Esophagus squamous epithelium (tissue), 5 donors: ENCODE data around the gene CNN1. TPM values are rescaled to one million over a fixed set of nuclear protein-coding genes. Genes with fewer than 3 reads are reported as not detected.

Experiments
- DNase-seq: peaks from one replicate; lab custom pipeline; 2025; lab: John Stamatoyannopoulos, UW
- H3K27ac ChIP-seq, 4 donors: fragments of 200-600 bp; sonication (generic); one replicate each; pipeline ENCODE4 v1.5.1; 2016 to 2019; ENCODE audit warnings: mild to moderate bottlenecking in 1 of 4
- H3K27me3 ChIP-seq, 4 donors: fragments of 200-600 bp; sonication (generic); 1 replicate in 3 of 4; 2 replicates in 1 of 4; pipeline versions ENCODE4 v1.5.1 to v1.6.0; 2017 to 2021; ENCODE audit warnings: antibody characterized with exemption in 1 of 4
- H3K36me3 ChIP-seq, 3 donors: fragments of 200-600 bp; sonication (generic); one replicate each; pipeline ENCODE4 v1.5.1; 2016 to 2019
- H3K4me1 ChIP-seq, 3 donors: fragments of 200-600 bp; sonication (generic); one replicate each; pipeline ENCODE4 v1.5.1; 2017 to 2019
- H3K4me3 ChIP-seq, 4 donors: fragments of 200-600 bp; sonication (generic); 1 replicate in 3 of 4; 2 replicates in 1 of 4; pipeline ENCODE4 v1.5.1; 2016 to 2019; ENCODE audit warnings: mild to moderate bottlenecking in 2 of 4, moderate library complexity in 1 of 4
- H3K9me3 ChIP-seq, 3 donors: fragments of 200-600 bp; sonication (generic); one replicate each; pipeline ENCODE4 v1.5.1; 2016 to 2019
- POLR2A ChIP-seq, 4 donors: fragments of 450-650 bp; IDR thresholded peaks; one replicate each; pipeline ENCODE4 v1.6.1; 2017; ENCODE audit warnings: antibody characterized with exemption in 4 of 4, mild to moderate bottlenecking in 4 of 4, moderate library complexity in 3 of 4
- WGBS, 2 donors: methylation state at CpG; one replicate each; pipeline ENCODE4 v1.1.5; 2018; 5-methylcytosine and 5-hydroxymethylcytosine counted together
- intact Hi-C: fragments of 100-400 bp; cut with DNase I; formaldehyde crosslinking; loops from one replicate; pipeline ENCODE4 v1.15.0; 2022
- total RNA-seq, 4 donors: library from RNA; depleted of rRNA; stranded (reverse); fragments of >200 nt; gene quantifications; one replicate each; pipeline ENCODE4 v1.1.0, GENCODE V29; 2016
- TF ChIP-seq, protein P1 (sequence below), 6 experiments: fragments of 450-650 bp in 4 of 6; fragments of 200-600 bp in 2 of 6; sonication (generic) in 2 of 6; IDR thresholded peaks; one replicate each; pipeline ENCODE4 v1.5.1; 2016 to 2019; ENCODE audit warnings: antibody characterized with exemption in 6 of 6, mild to moderate bottlenecking in 4 of 6, moderate library complexity in 4 of 6
- donor health status: DM: yes; HTN: yes; CAD: no.

CNN1 gene
- total RNA-seq, 4 donors from 2014 or later: 20.4 to 437 (median 45.0) TPM

DNA sequence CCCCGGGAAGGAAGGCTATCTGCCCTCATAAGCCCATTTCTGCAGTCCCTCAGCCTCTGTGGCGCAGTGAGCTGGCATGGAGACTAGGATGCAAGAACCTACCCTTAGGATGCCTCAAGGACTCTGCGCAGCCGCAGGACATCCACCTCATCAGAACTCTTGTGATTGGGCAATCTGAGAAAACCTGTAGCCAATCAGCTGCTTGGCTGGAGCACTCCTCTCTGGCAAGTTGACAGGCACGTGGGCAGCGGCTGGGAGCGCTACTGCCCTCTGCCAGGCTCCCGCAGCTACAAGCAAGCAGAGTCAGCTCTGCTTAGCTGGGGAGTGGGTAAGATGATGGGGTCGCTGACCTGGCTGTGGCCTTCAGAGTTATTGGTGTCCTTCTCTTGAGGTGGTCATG, 8.2 kb upstream of the CNN1 start:
- no peak for DNase-seq
- no peak overlapping the region for H3K4me3 ChIP-seq
- 17 to 22% methylated on average over 7 to 9 of the region's 9 CpGs for WGBS, 2 donors
- H3K4me1 ChIP-seq: peaks cover 5 to 40% (median 16%) of the 10 kb centered on the region in 3 donors
- no peak for TF ChIP-seq POLR2A (IDR thresholded peaks at IDR 0.05)
- TF ChIP-seq, protein P1, sequence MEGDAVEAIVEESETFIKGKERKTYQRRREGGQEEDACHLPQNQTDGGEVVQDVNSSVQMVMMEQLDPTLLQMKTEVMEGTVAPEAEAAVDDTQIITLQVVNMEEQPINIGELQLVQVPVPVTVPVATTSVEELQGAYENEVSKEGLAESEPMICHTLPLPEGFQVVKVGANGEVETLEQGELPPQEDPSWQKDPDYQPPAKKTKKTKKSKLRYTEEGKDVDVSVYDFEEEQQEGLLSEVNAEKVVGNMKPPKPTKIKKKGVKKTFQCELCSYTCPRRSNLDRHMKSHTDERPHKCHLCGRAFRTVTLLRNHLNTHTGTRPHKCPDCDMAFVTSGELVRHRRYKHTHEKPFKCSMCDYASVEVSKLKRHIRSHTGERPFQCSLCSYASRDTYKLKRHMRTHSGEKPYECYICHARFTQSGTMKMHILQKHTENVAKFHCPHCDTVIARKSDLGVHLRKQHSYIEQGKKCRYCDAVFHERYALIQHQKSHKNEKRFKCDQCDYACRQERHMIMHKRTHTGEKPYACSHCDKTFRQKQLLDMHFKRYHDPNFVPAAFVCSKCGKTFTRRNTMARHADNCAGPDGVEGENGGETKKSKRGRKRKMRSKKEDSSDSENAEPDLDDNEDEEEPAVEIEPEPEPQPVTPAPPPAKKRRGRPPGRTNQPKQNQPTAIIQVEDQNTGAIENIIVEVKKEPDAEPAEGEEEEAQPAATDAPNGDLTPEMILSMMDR (IDR thresholded peaks at IDR 0.05): peak in 3 of 6 experiments; percentile 13 to 14 (median 14)
- no peaks in the 10 kb centered on the region for H3K27me3 ChIP-seq
- intact Hi-C loops: no loop called here
- peaks cover 0 to under 1% (median 0%) of the 10 kb centered on the region in 3 donors for H3K36me3 ChIP-seq
- peak overlapping the region in 2 of 4 donors; percentile 39 to 93 for H3K27ac ChIP-seq
- no peaks in the 10 kb centered on the region for H3K9me3 ChIP-seq

DNA sequence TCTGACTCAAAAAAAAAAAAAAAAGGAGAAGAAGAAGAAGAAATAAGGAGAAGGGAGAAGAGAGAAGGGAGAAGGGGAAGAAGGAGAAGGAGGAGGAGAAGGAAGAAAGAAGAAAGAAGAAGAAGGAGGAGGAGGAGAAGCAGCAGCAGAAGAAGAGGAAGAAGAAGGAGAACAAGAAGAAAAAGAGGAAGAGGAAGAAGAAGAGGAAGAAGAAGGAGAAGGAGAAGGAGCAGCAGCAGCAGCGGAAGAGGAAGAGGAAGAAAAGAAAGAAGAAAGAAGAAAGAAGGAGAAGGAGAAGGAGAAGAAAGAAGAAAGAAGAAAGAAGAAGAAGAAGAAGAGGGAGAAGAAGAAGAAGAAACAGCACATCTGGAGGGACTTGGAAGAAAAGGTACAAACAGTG, 4.1 kb upstream of the CNN1 start:
- 43 to 72% methylated on average over 1 of the region's 1 CpG for WGBS, 2 donors

DNA sequence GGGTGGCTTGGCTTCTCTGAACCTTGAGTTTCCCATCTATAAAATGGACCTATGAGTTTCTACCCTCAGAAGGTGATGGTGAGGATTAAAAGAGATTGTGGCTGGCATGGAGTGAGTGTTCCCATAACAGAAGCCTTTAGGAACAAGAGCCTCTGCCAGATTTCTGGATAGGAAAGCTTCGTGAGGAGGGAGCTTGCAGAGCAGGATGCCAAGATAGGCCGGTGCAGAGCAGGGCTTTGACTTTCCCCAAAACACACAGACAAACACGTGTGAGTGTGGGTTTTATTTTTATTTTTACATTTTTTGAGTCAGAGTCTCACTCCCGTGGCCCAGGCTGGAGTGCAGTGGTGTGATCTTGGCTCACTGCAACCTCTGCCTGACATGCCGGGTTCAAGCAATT, 3.7 kb upstream of the CNN1 start:
- no peak overlapping the region for H3K4me3 ChIP-seq
- WGBS, 2 donors: 52% methylated on average over 5 of the region's 5 CpGs
- peaks cover 0 to 15% (median 2%) of the 10 kb centered on the region in 4 donors for H3K27me3 ChIP-seq
- intact Hi-C loops: no loop called here
- TF ChIP-seq, protein P1 (IDR thresholded peaks at IDR 0.05): no peak
- TF ChIP-seq POLR2A (IDR thresholded peaks at IDR 0.05): no peak
- H3K9me3 ChIP-seq: no peaks in the 10 kb centered on the region
- H3K27ac ChIP-seq: peak overlapping the region; percentile 65 to 92 (median 88)
- DNase-seq: no peak
- H3K36me3 ChIP-seq: no peaks in the 10 kb centered on the region
- H3K4me1 ChIP-seq: peaks cover 5 to 45% (median 18%) of the 10 kb centered on the region in 3 donors

More for the DNA sequence above, 4.1 kb upstream of the CNN1 start:
- peaks cover 0 to 11% (median 0%) of the 10 kb centered on the region in 4 donors for H3K27me3 ChIP-seq
- H3K4me3 ChIP-seq: no peak overlapping the region
- H3K4me1 ChIP-seq: peaks cover 2 to 43% (median 16%) of the 10 kb centered on the region in 3 donors
- no peak for TF ChIP-seq POLR2A (IDR thresholded peaks at IDR 0.05)
- TF ChIP-seq, protein P1 (IDR thresholded peaks at IDR 0.05): no peak
- H3K9me3 ChIP-seq: no peaks in the 10 kb centered on the region
- intact Hi-C loops: no loop called here
- H3K36me3 ChIP-seq: no peaks in the 10 kb centered on the region
- DNase-seq: no peak
- peak overlapping the region in 3 of 4 donors; percentile 65 to 89 (median 86) for H3K27ac ChIP-seq

DNA sequence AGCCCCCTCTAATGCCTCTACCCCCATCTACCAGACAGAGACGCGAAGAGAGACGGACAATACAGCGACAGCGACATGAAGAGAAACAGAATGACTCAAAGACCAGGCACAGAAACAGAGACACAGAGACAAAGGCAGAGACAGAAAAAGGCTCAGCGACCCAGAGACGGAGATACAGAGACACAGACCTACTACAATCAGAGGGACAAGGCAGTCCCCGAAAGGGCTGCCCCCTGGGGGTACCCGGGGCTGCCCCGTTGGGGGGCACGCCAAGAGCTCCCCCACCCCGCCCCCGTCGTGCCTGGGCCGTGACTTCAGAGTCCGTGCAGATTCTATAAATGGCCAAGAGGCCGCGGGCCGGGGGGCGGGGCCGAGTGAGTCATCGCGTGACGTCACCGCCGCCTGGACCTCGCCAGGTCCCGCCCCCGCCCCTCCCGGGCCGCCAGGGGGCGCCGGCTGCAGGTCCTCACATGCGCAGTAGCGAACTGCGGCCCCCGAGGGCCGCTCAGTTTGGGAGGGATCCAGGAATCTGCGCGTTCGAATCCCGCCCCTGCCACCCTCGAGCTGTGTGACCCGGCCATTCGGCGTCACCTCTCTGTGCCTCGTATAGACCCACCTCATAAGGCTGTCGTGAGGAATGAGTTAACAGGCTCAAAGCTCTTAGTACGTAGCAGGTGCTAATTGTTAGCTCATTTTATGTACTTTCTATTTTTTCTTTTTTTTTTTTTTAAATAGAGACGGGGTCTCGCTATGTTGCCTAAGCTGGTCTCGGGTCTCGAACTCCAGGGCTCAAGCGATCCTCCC, 2.7 kb upstream of the CNN1 start:
- Histone ChIP-seq H3K4me1 (peaks cover 5 to 39% (median 18%) of the 10 kb centered on the region in 3 donors), H3K27ac (peak overlapping the region; percentile 65 to 92 (median 88)), H3K36me3 (no peaks in the 10 kb centered on the region), H3K4me3 (peak overlapping the region in 3 of 4 donors; percentile 33 to 65 (median 42)), H3K27me3 (peaks cover 0 to 25% (median 2%) of the 10 kb centered on the region in 4 donors), H3K9me3 (no peaks in the 10 kb centered on the region)
- intact Hi-C loops: no loop called here
- TF ChIP-seq POLR2A (IDR thresholded peaks at IDR 0.05): peak in 2 of 4 donors; percentile 52 to 71
- TF ChIP-seq, protein P1 (IDR thresholded peaks at IDR 0.05): peak; percentile 87 to 94 (median 91)
- peak; percentile 45 for DNase-seq
- 18 to 25% methylated on average over 27 to 33 of the region's 54 CpGs for WGBS, 2 donors
